Memory B cell (primary cell): Measurements from ENCODE around the gene HIF1AN.
"Not testable (repeated sequence)": the region's sequence is repeated elsewhere in the genome, so short reads cannot be mapped to it uniquely, and the experiment has no call there.

Experiments
- ATAC-seq: fragments of 150-1000 bp; cut with Tn5 transposase; 2 replicates; pipeline ENCODE4 v1.10.0; 2021; ENCODE audit warnings: low read depth, mild to moderate bottlenecking, moderate library complexity
- DNase-seq, 2 donors: peaks; one replicate each; pipeline ENCODE4 v3.0.0; 2022; ENCODE audit warnings: low spot score in 2 of 2
- H3K27ac Mint-ChIP-seq: one replicate; pipeline ENCODE4 v1.8.0; 2022; ENCODE audit warnings: mild to moderate bottlenecking, moderate library complexity, mixed read lengths
- H3K27me3 Mint-ChIP-seq: one replicate; pipeline ENCODE4 v1.8.0; 2022; ENCODE audit warnings: mixed read lengths
- H3K36me3 Mint-ChIP-seq: one replicate; pipeline ENCODE4 v1.8.0; 2022; ENCODE audit warnings: mild to moderate bottlenecking, mixed read lengths
- H3K4me1 Mint-ChIP-seq: one replicate; pipeline ENCODE4 v1.8.0; 2022; ENCODE audit warnings: mixed read lengths
- H3K4me3 Mint-ChIP-seq: one replicate; pipeline ENCODE4 v1.8.0; 2022; ENCODE audit warnings: mild to moderate bottlenecking, moderate library complexity, mixed read lengths
- H3K9me3 Mint-ChIP-seq: one replicate; pipeline ENCODE4 v1.8.0; 2022; ENCODE audit warnings: mixed read lengths

The HIF1AN gene

GRCh38 chr10:100566561-100566960, 30.8 kb downstream of the HIF1AN start:
- Mint-ChIP-seq H3K27ac (no peak overlapping the region), H3K27me3 (peaks cover 35% of the 10 kb centered on the region), H3K4me3 (no peak overlapping the region), H3K36me3 (no peaks in the 10 kb centered on the region), H3K9me3 (no peaks in the 10 kb centered on the region), H3K4me1 (peaks cover 4% of the 10 kb centered on the region)
- no peak for ATAC-seq
- no peak for DNase-seq

- Mint-ChIP-seq H3K27me3 (peaks cover 35% of the 10 kb centered on the region), H3K9me3 (no peaks in the 10 kb centered on the region), H3K27ac (no peak overlapping the region), H3K36me3 (no peaks in the 10 kb centered on the region), H3K4me3 (no peak overlapping the region), H3K4me1 (peaks cover 4% of the 10 kb centered on the region)
- no peak for DNase-seq
- no peak for ATAC-seq
Measured at GRCh38 chr10:100567249-100567648, 31.5 kb downstream of the HIF1AN start.

- Mint-ChIP-seq H3K4me3 (no peak overlapping the region), H3K27ac (no peak overlapping the region), H3K27me3 (peaks cover 36% of the 10 kb centered on the region), H3K4me1 (peaks cover 3% of the 10 kb centered on the region), H3K9me3 (no peaks in the 10 kb centered on the region), H3K36me3 (no peaks in the 10 kb centered on the region)
- DNase-seq: no peak
- no peak for ATAC-seq
Measured at GRCh38 chr10:100567826-100568225, 32.1 kb downstream of the HIF1AN start.

GRCh38 chr10:100568912-100569311, 33.2 kb downstream of the HIF1AN start:
- Mint-ChIP-seq H3K4me3 (no peak overlapping the region), H3K36me3 (no peaks in the 10 kb centered on the region), H3K27ac (no peak overlapping the region), H3K27me3 (peaks cover 34% of the 10 kb centered on the region), H3K9me3 (no peaks in the 10 kb centered on the region), H3K4me1 (no peaks in the 10 kb centered on the region)
- DNase-seq (no peak), ATAC-seq (no peak)

GRCh38 chr10:100569687-100570481, 34.1 kb downstream of the HIF1AN start:
- Mint-ChIP-seq H3K27me3 (peaks cover 29% of the 10 kb centered on the region), H3K9me3 (no peaks in the 10 kb centered on the region), H3K4me1 (no peaks in the 10 kb centered on the region), H3K27ac (no peak overlapping the region), H3K4me3 (no peak overlapping the region), H3K36me3 (no peaks in the 10 kb centered on the region)
- ATAC-seq: no peak
- DNase-seq: no peak

GRCh38 chr10:100570506-100570905, 34.8 kb downstream of the HIF1AN start:
- Mint-ChIP-seq H3K4me3 (no peak overlapping the region), H3K27me3 (peaks cover 26% of the 10 kb centered on the region), H3K4me1 (no peaks in the 10 kb centered on the region), H3K27ac (no peak overlapping the region), H3K36me3 (no peaks in the 10 kb centered on the region), H3K9me3 (no peaks in the 10 kb centered on the region)
- no peak for ATAC-seq
- no peak for DNase-seq

GRCh38 chr10:100571084-100571856, 35.5 kb downstream of the HIF1AN start:
- Mint-ChIP-seq H3K27me3 (peaks cover 26% of the 10 kb centered on the region), H3K36me3 (no peaks in the 10 kb centered on the region), H3K4me1 (no peaks in the 10 kb centered on the region), H3K4me3 (no peak overlapping the region), H3K9me3 (no peaks in the 10 kb centered on the region), H3K27ac (no peak overlapping the region)
- ATAC-seq (no peak), DNase-seq (no peak)

GRCh38 chr10:100575146-100575545, 39.4 kb downstream of the HIF1AN start:
- not testable (repeated sequence) for H3K9me3 Mint-ChIP-seq, H3K4me3 Mint-ChIP-seq, H3K27ac Mint-ChIP-seq, H3K4me1 Mint-ChIP-seq, ATAC-seq, H3K36me3 Mint-ChIP-seq, DNase-seq
- H3K27me3 Mint-ChIP-seq: peaks cover 32% of the 10 kb centered on the region

- Mint-ChIP-seq H3K27ac (no peak overlapping the region), H3K9me3 (no peaks in the 10 kb centered on the region), H3K27me3 (peaks cover 32% of the 10 kb centered on the region), H3K4me1 (no peaks in the 10 kb centered on the region), H3K4me3 (no peak overlapping the region), H3K36me3 (no peaks in the 10 kb centered on the region)
- no peak for DNase-seq
- ATAC-seq: no peak
Measured at GRCh38 chr10:100575585-100576281, 40.0 kb downstream of the HIF1AN start.

GRCh38 chr10:100576282-100576635, 40.5 kb downstream of the HIF1AN start:
- Mint-ChIP-seq H3K4me3 (no peak overlapping the region), H3K27ac (no peak overlapping the region), H3K36me3 (no peaks in the 10 kb centered on the region), H3K27me3 (peaks cover 32% of the 10 kb centered on the region), H3K4me1 (no peaks in the 10 kb centered on the region), H3K9me3 (no peaks in the 10 kb centered on the region)
- no peak for ATAC-seq
- DNase-seq: no peak

- peaks cover under 1% of the 10 kb centered on the region for H3K9me3 Mint-ChIP-seq
- H3K4me1 Mint-ChIP-seq: peaks cover 2% of the 10 kb centered on the region
- no peak overlapping the region for H3K4me3 Mint-ChIP-seq
- H3K36me3 Mint-ChIP-seq: peaks cover under 1% of the 10 kb centered on the region
- H3K27me3 Mint-ChIP-seq: peaks cover 26% of the 10 kb centered on the region
- ATAC-seq (no peak), DNase-seq (no peak)
- H3K27ac Mint-ChIP-seq: no peak overlapping the region
Measured at GRCh38 chr10:100579261-100580090, 43.7 kb downstream of the HIF1AN start.

GRCh38 chr10:100586959-100587358, 51.2 kb downstream of the HIF1AN start:
- peaks cover 4% of the 10 kb centered on the region for H3K36me3 Mint-ChIP-seq

GRCh38 chr10:100598166-100598565, 62.4 kb downstream of the HIF1AN start:
- H3K27me3 Mint-ChIP-seq: peaks cover 15% of the 10 kb centered on the region
- no peak for ATAC-seq
- H3K9me3 Mint-ChIP-seq: peaks cover 2% of the 10 kb centered on the region
- no peak for DNase-seq
- H3K4me1 Mint-ChIP-seq: no peaks in the 10 kb centered on the region
- no peak overlapping the region for H3K4me3 Mint-ChIP-seq
- H3K27ac Mint-ChIP-seq: no peak overlapping the region
- peaks cover 2% of the 10 kb centered on the region for H3K36me3 Mint-ChIP-seq

More at GRCh38 chr10:100586959-100587358, 51.2 kb downstream of the HIF1AN start:
- no peak overlapping the region for H3K27ac Mint-ChIP-seq
- ATAC-seq (no peak), DNase-seq (no peak)
- H3K4me1 Mint-ChIP-seq: peaks cover 3% of the 10 kb centered on the region
- H3K4me3 Mint-ChIP-seq: no peak overlapping the region
- H3K27me3 Mint-ChIP-seq: peaks cover 20% of the 10 kb centered on the region
- H3K9me3 Mint-ChIP-seq: peaks cover 18% of the 10 kb centered on the region
